ENCODE data around the gene ID1. TPM values are rescaled to one million over a fixed set of nuclear protein-coding genes. Genes with fewer than 3 reads are reported as not detected.

The ID1 gene
- total and polyA plus RNA-seq, 2 experiments from 2014 or later, result 221 to 479 TPM

GRCh38 chr20:31603822-31604566 is 1.1 kb upstream of the ID1 start:
- H4K20me1 ChIP-seq (replicated peaks; ENCODE audit: insufficient read depth), result no peaks in the 10 kb centered on the region

More at GRCh38 chr20:31603822-31604566, 1.1 kb upstream of the ID1 start:
- Histone ChIP-seq H3F3A (replicated peaks; ENCODE audit: low read depth) (peaks cover 36% of the 10 kb centered on the region), H3K4me3 (peak overlapping the region; percentile 61), H2AFZ (no peak overlapping the region), H3K4me1 (ENCODE audit: insufficient read depth) (peaks cover 42% of the 10 kb centered on the region), H3K27me3 (ENCODE audit: insufficient read depth) (no peaks in the 10 kb centered on the region), H3K27ac (ENCODE audit: low read depth) (peak overlapping the region; percentile 79), H3K79me2 (replicated peaks; ENCODE audit: insufficient read depth) (peaks cover 19% of the 10 kb centered on the region), H3K36me3 (ENCODE audit: insufficient read depth) (no peaks in the 10 kb centered on the region), H3K9me2 (ENCODE audit: insufficient read depth) (no peaks in the 10 kb centered on the region), H3K4me2 (peak overlapping the region; percentile 76)
- ATAC-seq (peak; percentile 42), DNase-seq (ENCODE audit: low spot score) (peak; percentile 100)
- Mint-ChIP-seq H3K9me3 (peaks cover 5% of the 10 kb centered on the region; the same call in 1 of the 3 replicates), H3K4me1 (peaks cover 40% of the 10 kb centered on the region), H3K4me3 (peak overlapping the region; percentile 89), H3K36me3 (ENCODE audit: low read depth) (peaks cover 13% of the 10 kb centered on the region), H3K27me3 (ENCODE audit: insufficient read depth, low read depth, poor library complexity) (peaks cover 50% of the 10 kb centered on the region), H3K27ac (peak overlapping the region; percentile 45)
- peak; percentile 63 for TF ChIP-seq POLR2AphosphoS5 (IDR thresholded peaks at IDR 0.05; ENCODE audit: low read depth)
- peak; percentile 99 for TF ChIP-seq CREB1 (CRISPR knock-in tag; IDR thresholded peaks at IDR 0.05; ENCODE audit: low read depth)
- TF ChIP-seq EZH2phosphoT487 (IDR thresholded peaks at IDR 0.05; ENCODE audit: unreplicated experiment), result no peak
- no peak for TF ChIP-seq ZNF462 (CRISPR knock-in tag; IDR thresholded peaks at IDR 0.05)
- TF ChIP-seq NANOG (IDR thresholded peaks at IDR 0.05; ENCODE audit: borderline replicate concordance), result peak; percentile 40; the same call in 1 of the 2 replicates
- no peak for TF ChIP-seq ZNF331 (CRISPR knock-in tag; IDR thresholded peaks at IDR 0.05; ENCODE audit: low read depth)
- TF ChIP-seq ETS1 (IDR thresholded peaks at IDR 0.05), result 0 out of 2 replicates have a peak, but pooled peaks have one; percentile 11
